ENCODE measurements around the gene SLC25A18.
"Not testable (repeated sequence)": the region's sequence is repeated elsewhere in the genome, so short reads cannot be mapped to it uniquely, and the experiment has no call there.

Gene SLC25A18, protein sequence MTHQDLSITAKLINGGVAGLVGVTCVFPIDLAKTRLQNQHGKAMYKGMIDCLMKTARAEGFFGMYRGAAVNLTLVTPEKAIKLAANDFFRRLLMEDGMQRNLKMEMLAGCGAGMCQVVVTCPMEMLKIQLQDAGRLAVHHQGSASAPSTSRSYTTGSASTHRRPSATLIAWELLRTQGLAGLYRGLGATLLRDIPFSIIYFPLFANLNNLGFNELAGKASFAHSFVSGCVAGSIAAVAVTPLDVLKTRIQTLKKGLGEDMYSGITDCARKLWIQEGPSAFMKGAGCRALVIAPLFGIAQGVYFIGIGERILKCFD

DNA sequence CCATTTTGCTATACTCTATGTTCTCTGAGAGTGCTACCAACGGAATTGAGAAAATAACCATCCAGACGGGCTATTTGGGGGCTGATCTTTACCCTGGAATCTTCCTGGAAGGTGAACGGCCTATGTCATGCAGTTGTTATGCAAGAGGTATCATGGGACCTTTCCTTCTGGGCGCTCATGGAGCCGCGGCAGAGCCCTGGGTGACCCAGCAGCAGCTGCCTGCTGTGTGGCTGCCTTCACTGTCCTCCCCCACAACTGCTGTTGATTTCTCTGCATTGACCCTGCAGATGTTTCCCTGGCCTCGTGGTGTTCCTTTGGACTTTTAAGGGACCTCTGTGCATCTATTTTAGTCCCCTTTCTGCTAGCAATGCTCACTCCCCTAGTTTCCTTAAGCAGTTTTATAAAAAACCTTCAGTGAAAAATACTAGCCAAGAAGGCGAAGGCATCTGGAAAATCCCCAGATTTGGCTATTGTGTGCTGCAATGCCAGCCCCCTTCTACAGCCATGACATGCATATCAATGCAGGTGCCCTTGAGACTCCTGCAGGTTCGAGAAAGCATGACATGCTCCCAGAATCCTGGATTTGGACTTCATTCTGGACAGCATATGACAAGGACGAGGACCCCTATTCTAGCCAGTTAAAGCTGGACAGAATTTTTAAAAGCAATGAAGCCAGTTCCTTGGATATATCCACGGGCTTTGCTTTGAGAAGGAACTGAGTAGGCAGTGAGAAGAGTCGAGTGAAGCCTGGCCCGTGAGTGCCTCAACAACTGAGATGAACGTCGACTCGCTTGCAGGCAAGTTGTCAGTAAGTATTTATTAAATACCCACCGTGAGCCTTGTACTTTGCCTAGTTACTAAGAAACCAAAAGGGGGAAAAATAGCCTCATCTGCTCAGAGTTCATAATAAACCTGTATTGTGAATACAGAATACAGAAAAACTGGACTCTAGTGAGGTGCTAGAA lies at the start of gene SLC25A18:
TSS of gene SLC25A18 (plus strand) at position 593 of the 965 bp plus-strand sequence. CDS start 16,447 bp downstream, outside the sequence.
- no peak for DNase-seq

GRCh38 chr22:17513612-17514011 lies 49.7 kb upstream of the SLC25A18 start:
- no peak for DNase-seq

GRCh38 chr22:17514084-17514483 lies 49.2 kb upstream of the SLC25A18 start:
- no peak for DNase-seq

- DNase-seq: no peak
Observed at GRCh38 chr22:17518406-17518805, 44.9 kb upstream of the SLC25A18 start.

GRCh38 chr22:17521971-17522370 lies 41.3 kb upstream of the SLC25A18 start:
- DNase-seq: not testable (repeated sequence)

GRCh38 chr22:17523925-17524324 lies 39.4 kb upstream of the SLC25A18 start:
- no peak for DNase-seq

DNA sequence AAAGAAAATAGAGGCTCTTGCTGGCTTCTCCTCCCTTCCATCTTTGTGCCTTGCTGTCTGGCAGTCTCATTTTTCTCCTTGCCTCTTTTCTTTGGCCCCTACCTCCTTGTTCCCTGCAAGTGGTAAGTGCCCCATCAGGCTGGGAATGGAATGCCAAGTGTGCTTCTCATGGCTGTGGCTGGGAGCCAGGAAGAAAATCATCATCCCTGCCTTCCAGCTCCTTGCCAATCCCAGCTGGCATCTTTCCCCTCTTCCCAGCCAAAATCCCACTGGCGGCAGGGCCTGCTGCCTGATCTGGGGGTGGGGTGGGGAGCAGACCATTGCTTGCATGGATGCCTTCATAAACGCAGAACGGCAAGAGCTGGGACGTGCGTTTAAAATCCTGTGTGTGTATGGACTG lies 27.0 kb upstream of the SLC25A18 start:
- DNase-seq: no peak

DNA sequence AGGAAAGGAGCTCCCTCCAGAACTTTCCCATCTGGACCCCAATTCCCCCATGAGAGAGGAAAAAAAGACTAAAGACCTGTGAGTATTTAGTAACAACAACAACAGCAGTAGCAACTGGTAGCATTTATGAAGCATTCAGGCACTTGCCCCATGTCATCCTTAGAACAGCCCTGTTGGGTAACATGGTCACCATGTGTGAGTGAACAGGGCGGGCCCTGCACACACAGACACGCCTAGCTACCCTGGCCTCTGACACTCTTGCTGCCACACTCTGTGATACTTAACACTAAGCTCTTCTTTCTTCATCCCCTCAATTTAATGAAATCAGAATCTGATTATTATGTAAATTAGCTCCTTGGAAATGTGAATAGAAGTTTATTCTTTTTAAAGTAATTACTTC lies 26.1 kb upstream of the SLC25A18 start:
- no peak for DNase-seq

DNA sequence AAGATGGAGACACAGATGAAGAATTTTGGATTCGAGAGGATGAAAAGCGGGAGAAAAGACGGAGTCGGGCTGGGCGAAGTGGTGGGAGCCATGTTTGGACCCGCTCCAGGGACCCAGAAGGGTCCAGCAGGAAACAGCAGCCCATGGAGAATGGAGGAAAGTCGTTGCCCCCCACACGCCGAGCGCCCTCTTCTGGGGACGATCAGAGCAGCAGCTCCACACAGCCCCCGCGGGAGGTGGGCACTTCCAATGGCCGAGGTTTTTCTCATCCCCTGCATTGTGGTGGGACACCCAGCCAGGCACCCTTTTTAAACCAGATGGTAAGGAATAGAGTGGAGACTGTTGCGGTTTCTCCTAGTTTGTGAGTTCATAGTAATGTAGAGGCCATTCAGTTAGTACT lies 22.8 kb upstream of the SLC25A18 start:
- DNase-seq: no peak

DNA sequence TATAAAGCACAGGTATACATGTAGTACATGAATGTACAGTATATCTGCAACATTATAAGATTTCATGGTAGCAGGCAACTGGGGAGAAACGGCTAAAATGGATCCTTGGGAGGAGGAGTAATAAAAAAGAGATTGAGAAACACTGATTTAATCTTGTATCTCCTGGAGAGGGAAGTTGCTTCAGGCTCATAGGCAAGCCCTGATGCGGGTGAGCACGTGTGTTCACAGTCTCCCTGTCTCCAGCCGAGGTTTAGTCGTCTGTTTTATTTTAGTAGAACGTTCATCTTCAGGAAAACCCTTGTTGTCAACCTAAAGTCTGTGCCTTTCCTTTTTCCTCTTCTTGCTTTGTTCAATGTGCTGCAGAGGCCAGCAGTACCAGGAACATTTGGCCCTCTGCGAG lies 21.8 kb upstream of the SLC25A18 start:
- no peak for DNase-seq

- no peak for DNase-seq
Observed at GRCh38 chr22:17542452-17542851, 20.8 kb upstream of the SLC25A18 start.

- no peak for DNase-seq
Observed at GRCh38 chr22:17548010-17548755, 15.1 kb upstream of the SLC25A18 start.

DNA sequence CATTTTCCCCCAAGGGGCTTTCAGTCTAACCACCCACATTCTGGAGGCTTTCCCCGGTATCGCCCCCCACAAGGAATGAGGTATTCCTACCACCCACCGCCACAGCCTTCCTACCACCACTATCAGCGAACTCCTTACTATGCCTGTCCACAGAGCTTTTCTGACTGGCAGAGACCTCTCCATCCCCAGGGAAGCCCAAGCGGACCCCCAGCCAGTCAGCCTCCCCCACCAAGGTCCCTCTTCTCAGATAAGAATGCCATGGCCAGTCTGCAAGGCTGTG lies 14.6 kb upstream of the SLC25A18 start:
- DNase-seq: no peak

- no peak for DNase-seq
Observed at GRCh38 chr22:17549183-17549582, 14.1 kb upstream of the SLC25A18 start.

DNA sequence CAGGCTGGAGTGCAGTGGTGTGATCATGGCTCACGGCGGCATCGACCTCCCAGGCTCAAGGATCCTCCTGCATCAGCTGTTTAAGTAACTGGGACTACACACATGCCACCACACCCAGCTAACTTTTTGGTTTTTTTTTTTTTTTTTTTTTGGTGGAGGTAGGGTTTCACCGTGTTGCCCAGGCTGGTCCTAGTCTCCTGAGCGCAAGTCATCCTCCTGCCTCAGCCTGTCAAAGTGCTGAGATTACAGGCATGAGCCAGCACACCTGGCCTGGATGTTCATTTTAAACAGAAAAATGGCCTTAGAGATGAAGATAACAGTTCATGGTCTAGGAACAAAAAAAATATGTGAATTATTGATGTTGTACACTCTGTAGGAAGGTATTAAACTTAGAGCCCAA lies 13.6 kb upstream of the SLC25A18 start:
- DNase-seq: no peak

- no peak for DNase-seq
Observed at GRCh38 chr22:17552737-17553136, 10.6 kb upstream of the SLC25A18 start.

DNA sequence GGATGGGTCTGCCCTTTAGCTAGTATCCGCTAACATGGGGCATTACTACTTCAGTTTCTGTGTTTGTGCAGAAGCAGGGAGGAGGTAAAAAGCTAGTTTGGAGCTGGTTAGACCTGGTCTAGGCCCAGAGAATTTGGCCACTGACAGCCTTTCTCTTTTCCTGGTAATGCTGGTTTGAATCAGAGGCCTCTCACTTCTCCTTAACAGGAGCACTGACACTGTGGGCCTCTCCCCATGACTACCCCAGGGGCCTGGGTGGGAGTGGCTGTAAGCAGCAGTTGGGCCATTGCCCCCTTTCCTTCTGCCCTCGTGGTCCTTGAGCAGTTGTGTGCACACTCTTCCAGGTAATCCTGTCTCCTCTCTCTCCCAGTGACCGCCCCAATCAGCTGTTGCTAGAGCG lies 8.5 kb upstream of the SLC25A18 start:
- no peak for DNase-seq

GRCh38 chr22:17559188-17559587 lies 4.1 kb upstream of the SLC25A18 start:
- DNase-seq: no peak

DNA sequence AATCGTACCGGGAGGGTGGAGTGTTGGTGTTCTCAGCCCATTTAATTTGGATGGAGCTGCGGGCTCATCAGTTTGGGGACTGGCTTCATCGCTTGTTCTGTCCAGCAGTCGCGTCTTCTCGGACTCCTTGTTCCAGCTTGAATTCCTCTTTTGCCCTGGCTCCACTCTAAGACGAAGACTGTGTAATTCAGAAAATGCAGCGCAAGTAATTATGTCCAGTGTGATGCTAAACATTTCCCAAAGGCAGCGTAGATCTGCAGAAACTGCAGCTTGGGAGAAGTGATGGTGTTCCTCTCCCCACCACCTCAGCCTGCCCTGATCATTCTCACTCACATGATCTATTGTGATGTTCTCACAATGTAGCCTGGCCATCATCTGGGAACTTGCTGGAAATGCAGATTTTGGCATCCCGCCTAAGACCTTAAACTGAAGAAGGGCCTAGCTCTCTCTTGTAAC lies 666 bp downstream of the SLC25A18 start:
- DNase-seq: no peak

DNA sequence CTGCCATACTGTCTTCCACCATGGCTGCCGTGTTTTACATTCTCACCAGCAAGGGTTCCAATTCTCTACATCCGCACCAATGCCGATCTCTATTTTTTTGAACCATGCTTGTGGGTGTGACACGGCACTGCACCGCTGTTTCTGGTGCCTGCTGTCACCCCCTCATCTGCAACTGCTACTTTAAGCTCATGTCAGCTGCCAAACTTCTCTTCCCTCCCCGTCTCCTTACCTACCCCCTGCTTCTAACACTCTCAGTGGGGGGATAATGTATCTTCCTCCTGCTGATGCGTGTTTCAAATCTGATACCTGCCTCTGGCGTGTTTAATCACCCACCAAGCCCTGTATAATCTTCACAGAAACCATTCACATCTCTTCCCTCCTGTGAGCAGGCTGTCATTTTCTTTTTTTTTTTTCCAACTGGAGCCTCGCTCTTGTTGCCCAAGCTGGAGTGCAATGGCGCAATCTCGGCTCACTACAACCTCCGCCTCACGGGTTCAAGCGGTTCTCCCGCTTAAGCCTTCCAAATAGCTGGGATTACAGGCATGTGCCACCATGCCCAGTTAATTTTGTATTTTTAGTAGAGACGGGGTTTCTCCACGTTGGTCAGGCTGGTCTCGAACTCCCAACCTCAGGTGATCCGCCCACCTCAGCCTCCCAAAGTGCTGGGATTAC lies 2.9 kb downstream of the SLC25A18 start:
- DNase-seq: not testable (repeated sequence)

- DNase-seq: no peak
Observed at GRCh38 chr22:17566776-17567175, 3.5 kb downstream of the SLC25A18 start.

DNA sequence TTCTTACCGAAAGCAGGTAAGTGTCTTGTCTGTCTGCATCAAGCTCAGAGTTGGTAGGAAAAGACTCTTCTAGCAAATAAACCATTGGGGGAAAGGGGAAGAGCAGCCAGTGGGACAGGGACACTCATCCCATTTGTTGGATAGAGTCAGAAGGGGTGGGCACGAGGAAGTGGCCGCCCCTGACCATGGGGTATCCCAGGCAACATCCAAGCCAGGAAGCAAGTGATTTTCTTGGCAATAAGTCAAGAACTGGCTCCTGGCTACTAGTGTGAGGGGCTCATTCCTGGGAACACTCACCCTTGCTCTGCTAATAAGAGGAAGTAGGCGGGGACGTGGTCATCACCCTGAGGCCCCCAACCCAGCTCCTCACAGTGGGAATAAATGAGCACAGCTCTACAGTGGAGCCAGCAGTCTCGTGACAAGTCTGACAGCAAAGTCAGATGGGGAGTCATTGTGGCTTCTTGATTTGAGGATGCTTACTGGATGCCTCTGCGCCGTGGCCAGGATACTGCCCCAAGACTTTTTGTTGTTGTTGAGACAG lies 6.7 kb downstream of the SLC25A18 start:
- no peak for DNase-seq
